HepG2 (cell line): ENCODE data around the gene FBLIM1. TPM values are rescaled to one million over a fixed set of nuclear protein-coding genes. Genes with fewer than 3 reads are reported as not detected.
A peak's percentile ranks its signal among the peaks of the same experiment; 100 is the strongest.

Experiments used
- ATAC-seq: fragments of 200-7000 bp; cut with Tn5 transposase; 3 replicates; pipeline ENCODE4 v1.9.1; 2020; ENCODE audit warnings: mild to moderate bottlenecking, moderate library complexity
- BruUV-seq: library from RNA; stranded (reverse); fragments of 400-500 nt; replicated peaks from 2 replicates; lab custom pipeline; 2021; lab: Mats Ljungman, UMichigan
- CTCF ChIA-PET: fragments of 300-600 bp; formaldehyde crosslinking; extraction: SDS; loops from one replicate; lab custom pipeline; 2021; ENCODE audit warnings: low total read pairs, inconsistent platforms, low intra/inter-chr PET ratio; lab: Yijun Ruan, JAX
- POLR2A ChIA-PET: fragments of 350-600 bp; sonication (Branson Sonifier 250); formaldehyde crosslinking; loops from one replicate; lab custom pipeline; 2020; ENCODE audit warnings: antibody characterized with exemption, inconsistent platforms; lab: Yijun Ruan, JAX
- DNase-seq: peaks from one replicate; pipeline ENCODE4 v3.0.0-alpha.2; 2015; ENCODE audit warnings: low spot score
- FAIRE-seq: peaks from 3 replicates; lab custom pipeline; 2011; peaks lifted over from hg19 to GRCh38; lab: Jason Lieb, UNC
- H2AFZ ChIP-seq: one replicate; pipeline ENCODE4 v1.6.1; 2011; ENCODE audit warnings: low read length, inconsistent platforms
- H3K27ac ChIP-seq: fragments of 300-600 bp; 3 replicates; pipeline ENCODE4 v1.8.0; 2011; ENCODE audit warnings: mixed run types, mild to moderate bottlenecking, mixed read lengths, low read length, inconsistent platforms; ENCODE audit not compliant: insufficient read depth; ENCODE audit errors: extremely low read length
- H3K27me3 ChIP-seq, 2 experiments: fragments of 200-600 bp in 1 of 2; 2 replicates in 1 of 2; 3 replicates in 1 of 2; pipeline versions ENCODE4 v1.6.0 to v1.8.0; 2011; ENCODE audit warnings: low read length in 2 of 2, mild to moderate bottlenecking in 2 of 2, moderate library complexity in 2 of 2, inconsistent platforms in 1 of 2; ENCODE audit not compliant: insufficient read depth in 2 of 2, control insufficient read depth in 1 of 2
- H3K36me3 ChIP-seq, 2 experiments: fragments of 200-600 bp in 1 of 2; replicated peaks in 1 of 2; 2 replicates in 1 of 2; 3 replicates in 1 of 2; pipeline versions ENCODE4 v1.5.1 to v1.8.0; 2011; ENCODE audit warnings: low read length in 2 of 2, inconsistent platforms in 1 of 2; ENCODE audit not compliant: insufficient read depth in 2 of 2, control insufficient read depth in 1 of 2
- H3K4me1 ChIP-seq: 2 replicates; pipeline ENCODE4 v1.5.1; 2012; ENCODE audit warnings: low read length, inconsistent platforms; ENCODE audit not compliant: insufficient read depth
- H3K4me2 ChIP-seq: 2 replicates; pipeline ENCODE4 v1.6.0; 2011; ENCODE audit warnings: low read depth, low read length, inconsistent platforms
- H3K4me3 ChIP-seq, 3 experiments: fragments of 200-600 bp in 1 of 3; sonication (generic), shearing (Covaris generic) in 1 of 3; replicated peaks in 1 of 3; 2 replicates each; pipeline ENCODE4 v1.5.1; 2011 to 2016; ENCODE audit warnings: low read length in 3 of 3, inconsistent platforms in 2 of 3, low read depth in 2 of 3, mild to moderate bottlenecking in 2 of 3, control low read depth in 1 of 3, mixed read lengths in 1 of 3; ENCODE audit not compliant: insufficient read depth in 1 of 3
- H3K79me2 ChIP-seq: one replicate; pipeline ENCODE4 v1.6.1; 2011; ENCODE audit warnings: low read length, inconsistent platforms; ENCODE audit not compliant: insufficient read depth
- H3K9ac ChIP-seq: 2 replicates; pipeline ENCODE4 v1.6.0; 2011; ENCODE audit warnings: mild to moderate bottlenecking, low read depth, low read length, inconsistent platforms; ENCODE audit not compliant: insufficient read depth
- H3K9me3 ChIP-seq: 2 replicates; pipeline ENCODE4 v1.5.1; 2012; ENCODE audit warnings: mild to moderate bottlenecking, low read length
- H4K20me1 ChIP-seq: 2 replicates; pipeline ENCODE4 v1.6.0; 2011; ENCODE audit warnings: inconsistent platforms, mild to moderate bottlenecking, low read length, moderate library complexity; ENCODE audit not compliant: insufficient read depth
- BORCS8-MEF2B ChIP-seq: sonication (generic); formaldehyde crosslinking; IDR thresholded peaks from 2 replicates; pipeline ENCODE4 v1.8.0; 2022; ENCODE audit warnings: mild to moderate bottlenecking, missing genetic modification reagents
- EED ChIP-seq: sonication (generic); formaldehyde crosslinking; IDR thresholded peaks from 2 replicates; pipeline ENCODE4 v1.5.0; 2020; ENCODE audit warnings: mild to moderate bottlenecking, missing genetic modification reagents
- FOSL2 ChIP-seq: sonication (generic); formaldehyde crosslinking; IDR thresholded peaks from 2 replicates; pipeline ENCODE4 v1.4.0; 2020; ENCODE audit warnings: missing genetic modification reagents
- PATZ1 ChIP-seq: sonication (generic); formaldehyde crosslinking; IDR thresholded peaks from 2 replicates; pipeline ENCODE4 v1.4.0; 2020; ENCODE audit warnings: missing genetic modification reagents
- SAP130 ChIP-seq: IDR thresholded peaks from 2 replicates; pipeline ENCODE4 v1.6.1; 2016; ENCODE audit warnings: low read depth
- SOX5 ChIP-seq: IDR thresholded peaks from 2 replicates; pipeline ENCODE4 v1.6.1; 2016; ENCODE audit warnings: borderline replicate concordance
- TFAP4 ChIP-seq: sonication (generic); IDR thresholded peaks from 2 replicates; pipeline ENCODE4 v1.6.1; 2016; ENCODE audit warnings: low read depth, borderline replicate concordance
- ZFP82 ChIP-seq: sonication (generic); formaldehyde crosslinking; IDR thresholded peaks from 2 replicates; pipeline ENCODE4 v1.5.1; 2020; ENCODE audit warnings: mild to moderate bottlenecking, missing genetic modification reagents, borderline replicate concordance
- ZNF496 ChIP-seq: sonication (generic); formaldehyde crosslinking; IDR thresholded peaks from 2 replicates; pipeline ENCODE4 v1.8.1; 2023; ENCODE audit warnings: mild to moderate bottlenecking, moderate library complexity, missing genetic modification reagents; ENCODE audit not compliant: insufficient replicate concordance
- WGBS: methylation state at CpG from one replicate; pipeline ENCODE4 v1.1.6; 2017; ENCODE audit warnings: low lambda C conversion rate; 5-methylcytosine and 5-hydroxymethylcytosine counted together
- in situ Hi-C: cut with HindIII; loops from 2 replicates; pipeline ENCODE4 v1.10.0; 2017; ENCODE audit warnings: low pct_unique_long_range_greater_than_20kb; ENCODE audit not compliant: extremely low pct_ligation_motif_present
- intact Hi-C: fragments of 100-400 bp; cut with micrococcal nuclease; formaldehyde crosslinking; loops from one replicate; pipeline ENCODE4 v1.10.0; 2022; ENCODE audit not compliant: unreplicated experiment
- polyA plus RNA-seq, 8 experiments: library from polyadenylated mRNA; depleted of rRNA in 3 of 8; stranded (reverse) in 7 of 8; unstranded in 1 of 8; fragments of >200 nt; fragmentation: Illumina TruSeq in 4 of 8; extraction: Trizol in 4 of 8; gene quantifications; 2 replicates each; pipeline versions ENCODE4 v1.2.1 to v1.2.3, GENCODE V29; 2011 to 2016; ENCODE audit warnings: low read depth in 4 of 8, missing spikeins in 1 of 8, mixed read lengths in 1 of 8; ENCODE audit not compliant: insufficient read depth in 1 of 8
- total RNA-seq, 5 experiments: library from RNA; depleted of rRNA; stranded (reverse); fragments of >200 nt; fragmentation: Illumina TruSeq; extraction: Trizol; gene quantifications; 2 replicates each; pipeline ENCODE4 v1.2.3, GENCODE V29; 2016; ENCODE audit warnings: low read depth in 1 of 5

The FBLIM1 gene
- total and polyA plus RNA-seq, 2 of the 13 experiments (the other 11 are each of a cell fraction or from before 2014, with no cell fraction given) = 10.6 to 23.0 TPM

- peak; percentile 52; the same call in 1 of the 2 replicates for TF ChIP-seq EED (CRISPR knock-in tag)
- 0 out of 2 replicates have a peak, but pooled peaks have one; percentile 39 for TF ChIP-seq ZFP82 (CRISPR knock-in tag)
- TF ChIP-seq ZNF496 (CRISPR knock-in tag) = no peak
- TF ChIP-seq, all 625 proteins: peak for 30
Observed at GRCh38 chr1:15758953-15759661, 512 bp downstream of the FBLIM1 start (continued).

- no peak for DNase-seq
- Histone ChIP-seq H3K27ac (no peak overlapping the region), H3K79me2 (peaks cover 2% of the 10 kb centered on the region), H3K36me3 (no peaks in the 10 kb centered on the region; a peak in 1 of 5 replicates), H3K4me1 (peaks cover 59% of the 10 kb centered on the region), H3K9ac (no peak overlapping the region), H3K4me2 (peak overlapping the region; percentile 27; the same call in 1 of the 2 replicates), H3K4me3 (no peak overlapping the region; a peak in 1 of 6 replicates), H4K20me1 (no peaks in the 10 kb centered on the region), H2AFZ (no peak overlapping the region), H3K9me3 (no peaks in the 10 kb centered on the region), H3K27me3 (peaks cover 0 to 9% of the 10 kb centered on the region in 2 experiments; a peak in 2 of 5 replicates)
- TF ChIP-seq PATZ1 (peak; percentile 42), SOX5 (CRISPR knock-in tag) (no peak), BORCS8-MEF2B (CRISPR knock-in tag) (no peak), TFAP4 (peak; percentile 64; the same call in 1 of the 2 replicates), SAP130 (CRISPR knock-in tag) (peak; percentile 23; the same call in 1 of the 2 replicates), FOSL2 (CRISPR knock-in tag) (0 out of 2 replicates have a peak, but pooled peaks have one; percentile 13)
- WGBS = 64% methylated on average over 6 of the region's 12 CpGs
- no TSS peak for BruUV-seq
- FAIRE-seq = no peak
- no peak for ATAC-seq
- ChIA-PET CTCF (no interaction called here), POLR2A (no interaction called here)
- intact Hi-C loops = no loop called here
- in situ Hi-C loops = no loop called here
Observed at GRCh38 chr1:15760520-15761211, 2.1 kb downstream of the FBLIM1 start.
